H9 (cell line): Measurements from ENCODE around the gene CAPN5. TPM values are rescaled to one million over a fixed set of nuclear protein-coding genes. Genes with fewer than 3 reads are reported as not detected.

Experiments used
- DNase-seq: peaks from one replicate; pipeline ENCODE4 v3.0.0-alpha.2; 2017
- H2AFZ ChIP-seq: one replicate; pipeline ENCODE4 v1.6.1; 2013; ENCODE audit warnings: mild to moderate bottlenecking, low read length, control low read depth, moderate library complexity
- H2AK5ac ChIP-seq: 2 replicates; pipeline ENCODE4 v1.6.1; 2013; ENCODE audit warnings: low read length, control low read depth, mixed read lengths; ENCODE audit not compliant: insufficient read length
- H2BK120ac ChIP-seq: one replicate; pipeline ENCODE4 v1.6.1; 2013; ENCODE audit warnings: low read depth, mild to moderate bottlenecking, low read length, control low read depth, inconsistent platforms; ENCODE audit not compliant: poor library complexity, severe bottlenecking
- H2BK12ac ChIP-seq: 2 replicates; pipeline ENCODE4 v1.6.1; 2013; ENCODE audit warnings: low read length, control low read depth, mixed read lengths, low read depth; ENCODE audit not compliant: insufficient read length
- H2BK15ac ChIP-seq: 2 replicates; pipeline ENCODE4 v1.6.1; 2013; ENCODE audit warnings: low read depth, low read length, control low read depth
- H2BK20ac ChIP-seq: one replicate; pipeline ENCODE4 v1.6.1; 2013; ENCODE audit warnings: low read depth, mild to moderate bottlenecking, low read length, control low read depth, inconsistent platforms; ENCODE audit not compliant: poor library complexity, severe bottlenecking
- H2BK5ac ChIP-seq: 2 replicates; pipeline ENCODE4 v1.6.1; 2013; ENCODE audit warnings: low read length, control low read depth, mixed read lengths; ENCODE audit not compliant: insufficient read length
- H3K14ac ChIP-seq: 2 replicates; pipeline ENCODE4 v1.6.1; 2013; ENCODE audit warnings: low read length, control low read depth; ENCODE audit not compliant: insufficient read depth
- H3K18ac ChIP-seq: 2 replicates; pipeline ENCODE4 v1.6.1; 2013; ENCODE audit warnings: low read depth, mild to moderate bottlenecking, mixed read lengths, low read length, control low read depth; ENCODE audit not compliant: insufficient read length
- H3K23ac ChIP-seq: 2 replicates; pipeline ENCODE4 v1.6.1; 2013; ENCODE audit warnings: low read length, control low read depth, mixed read lengths, low read depth; ENCODE audit not compliant: insufficient read length
- H3K23me2 ChIP-seq: 2 replicates; pipeline ENCODE4 v1.6.1; 2013; ENCODE audit warnings: low read depth, mild to moderate bottlenecking, mixed read lengths, low read length, control low read depth; ENCODE audit not compliant: insufficient read length, poor library complexity, severe bottlenecking
- H3K27ac ChIP-seq: 2 replicates; pipeline ENCODE4 v1.5.1; 2013; ENCODE audit warnings: low read length, control low read depth, mixed read lengths, low read depth; ENCODE audit not compliant: insufficient read length
- H3K27me3 ChIP-seq: 2 replicates; pipeline ENCODE4 v1.6.1; 2013; ENCODE audit warnings: low read length, control low read depth, inconsistent platforms; ENCODE audit not compliant: insufficient read depth
- H3K4ac ChIP-seq: 2 replicates; pipeline ENCODE4 v1.6.1; 2013; ENCODE audit warnings: low read depth, mild to moderate bottlenecking, control low read depth, inconsistent platforms, low read length, moderate library complexity
- H3K4me1 ChIP-seq: 2 replicates; pipeline ENCODE4 v1.6.1; 2013; ENCODE audit warnings: low read length, control low read depth, inconsistent platforms; ENCODE audit not compliant: insufficient read depth
- H3K4me2 ChIP-seq: 2 replicates; pipeline ENCODE4 v1.6.1; 2013; ENCODE audit warnings: low read length, control low read depth, mixed read lengths; ENCODE audit not compliant: insufficient read length, insufficient read depth
- H3K56ac ChIP-seq: 2 replicates; pipeline ENCODE4 v1.6.1; 2013; ENCODE audit warnings: low read depth, mild to moderate bottlenecking, mixed read lengths, low read length, control low read depth; ENCODE audit not compliant: insufficient read length
- H3K79me1 ChIP-seq: 2 replicates; pipeline ENCODE4 v1.6.1; 2013; ENCODE audit warnings: low read depth, mild to moderate bottlenecking, moderate library complexity, low read length, control low read depth, inconsistent platforms; ENCODE audit not compliant: insufficient read depth, poor library complexity, severe bottlenecking
- H3K79me2 ChIP-seq: 2 replicates; pipeline ENCODE4 v1.6.1; 2013; ENCODE audit warnings: low read length, control low read depth, inconsistent platforms; ENCODE audit not compliant: insufficient read depth
- H3K9ac ChIP-seq: 2 replicates; pipeline ENCODE4 v1.6.1; 2013; ENCODE audit warnings: low read length, control low read depth, mixed read lengths; ENCODE audit not compliant: insufficient read length; ENCODE audit errors: extremely low read depth
- H3K9me3 ChIP-seq: one replicate; pipeline ENCODE4 v1.6.1; 2013; ENCODE audit warnings: low read depth, low read length, inconsistent platforms; ENCODE audit not compliant: control insufficient read depth
- H3T11ph ChIP-seq: one replicate; pipeline ENCODE4 v1.6.1; 2013; ENCODE audit warnings: mild to moderate bottlenecking, low read length, control low read depth, inconsistent platforms
- H4K20me1 ChIP-seq: one replicate; pipeline ENCODE4 v1.6.1; 2013; ENCODE audit not compliant: control insufficient read depth, insufficient read length, insufficient read depth
- H4K5ac ChIP-seq: 2 replicates; pipeline ENCODE4 v1.6.1; 2013; ENCODE audit warnings: low read depth, mild to moderate bottlenecking, mixed read lengths, low read length, control low read depth; ENCODE audit not compliant: insufficient read length
- H4K8ac ChIP-seq: replicated peaks from 2 replicates; pipeline ENCODE4 v1.6.1; 2013; ENCODE audit warnings: low read length, control low read depth, mixed read lengths, low read depth; ENCODE audit not compliant: insufficient read length
- H4K91ac ChIP-seq: 2 replicates; pipeline ENCODE4 v1.6.1; 2013; ENCODE audit warnings: low read depth, mild to moderate bottlenecking, moderate library complexity, mixed read lengths, low read length, control low read depth; ENCODE audit not compliant: insufficient read length
- H3K27ac Mint-ChIP-seq, 3 experiments: 2 replicates in 2 of 3; 3 replicates in 1 of 3; pipeline ENCODE4 v1.8.0; 2020 to 2021; ENCODE audit warnings: mixed read lengths in 3 of 3, mild to moderate bottlenecking in 1 of 3, moderate library complexity in 1 of 3
- H3K27me3 Mint-ChIP-seq: 2 replicates; pipeline ENCODE4 v1.8.0; 2021; ENCODE audit warnings: low read depth, mild to moderate bottlenecking, moderate library complexity, mixed read lengths
- H3K36me3 Mint-ChIP-seq, 3 experiments: 2 replicates in 2 of 3; 3 replicates in 1 of 3; pipeline ENCODE4 v1.8.0; 2020 to 2021; ENCODE audit warnings: low read depth in 3 of 3, mixed read lengths in 3 of 3; ENCODE audit not compliant: insufficient read depth in 1 of 3
- H3K4me1 Mint-ChIP-seq, 2 experiments: 2 replicates each; pipeline ENCODE4 v1.8.0; 2020; ENCODE audit warnings: mixed read lengths in 2 of 2
- H3K4me3 Mint-ChIP-seq, 2 experiments: 2 replicates in 1 of 2; 3 replicates in 1 of 2; pipeline ENCODE4 v1.8.0; 2020 to 2021; ENCODE audit warnings: mild to moderate bottlenecking in 2 of 2, mixed read lengths in 2 of 2, moderate library complexity in 1 of 2
- H3K9me3 Mint-ChIP-seq, 2 experiments: 2 replicates in 1 of 2; 3 replicates in 1 of 2; pipeline ENCODE4 v1.8.0; 2020; ENCODE audit warnings: mild to moderate bottlenecking in 2 of 2, mixed read lengths in 2 of 2, moderate library complexity in 1 of 2
- CTCF ChIP-seq: fragments of 200-600 bp; sonication (generic); conservative IDR thresholded peaks from 3 replicates; pipeline ENCODE4 v1.8.0; 2021; ENCODE audit warnings: antibody characterized with exemption, mild to moderate bottlenecking
- WGBS: extraction: QIAGEN DNeasy Blood & Tissue Kit; methylation state at CpG from one replicate; pipeline ENCODE4 v1.1.7; 2013; ENCODE audit warnings: missing lambda C conversion rate, low lambda C conversion rate, mixed read lengths; ENCODE audit not compliant: insufficient read length; ENCODE audit errors: extremely low coverage; 5-methylcytosine and 5-hydroxymethylcytosine counted together
- total RNA-seq: library from RNA; stranded (reverse); gene quantifications from 2 replicates; pipeline ENCODE4 v1.2.1, GENCODE V29; 2021

CAPN5 gene
- total RNA-seq, 1 experiment from 2014 or later, result 16.7 TPM

GRCh38 chr11:77159937-77160495 lies 93.2 kb downstream of the CAPN5 start:
- Mint-ChIP-seq H3K27ac (no peak overlapping the region), H3K4me3 (no peak overlapping the region), H3K36me3 (no peaks in the 10 kb centered on the region; a peak in 1 of 7 replicates), H3K9me3 (no peaks in the 10 kb centered on the region), H3K27me3 (peaks cover 6% of the 10 kb centered on the region), H3K4me1 (0 out of 4 replicates have a peak, but pooled peaks cover 0 to 3% of the 10 kb centered on the region in 2 experiments)
- no peak for DNase-seq
- Histone ChIP-seq H2AFZ (no peak overlapping the region), H3K23me2 (no peaks in the 10 kb centered on the region), H4K20me1 (no peaks in the 10 kb centered on the region), H2AK5ac (no peak overlapping the region), H3K9ac (no peak overlapping the region), H2BK15ac (no peak overlapping the region), H3K4me2 (no peak overlapping the region), H3K18ac (no peak overlapping the region), H2BK5ac (no peak overlapping the region), H3K27me3 (no peaks in the 10 kb centered on the region), H4K5ac (no peak overlapping the region), H3K14ac (no peak overlapping the region; the same call in 1 of the 2 replicates), H3K27ac (no peak overlapping the region), H3K23ac (no peak overlapping the region), H4K8ac (no peak overlapping the region), H3K4ac (no peak overlapping the region), H2BK20ac (no peak overlapping the region), H3T11ph (no peak overlapping the region), H2BK120ac (no peak overlapping the region), H4K91ac (no peak overlapping the region), H3K4me1 (no peaks in the 10 kb centered on the region), H3K79me2 (no peaks in the 10 kb centered on the region), H3K79me1 (no peaks in the 10 kb centered on the region), H3K9me3 (no peaks in the 10 kb centered on the region), H2BK12ac (no peak overlapping the region), H3K56ac (no peak overlapping the region)
- no CpG with 5 or more reads among the region's 20 CpGs for WGBS
- TF ChIP-seq CTCF, result no peak
